ENCODE measurements around the gene NELL1. TPM values are rescaled to one million over a fixed set of nuclear protein-coding genes. Genes with fewer than 3 reads are reported as not detected.

The NELL1 gene
- total RNA-seq, 4 donors from 2014 or later: 0.27 TPM; not detected in 3

- intact Hi-C loops (cut with DNase I; ENCODE audit: low total_unique reads): no loop called here
- in situ Hi-C loops (cut with MboI; ENCODE audit: low pct_ligation_motif_present in 1 of 4, low pct_unique_long_range_greater_than_20kb in 1 of 4, low sequenced_read_pairs in 3 of 4): no loop called here
- Histone ChIP-seq H3K36me3 (no peaks in the 10 kb centered on the region), H3K4me1 (no peaks in the 10 kb centered on the region), H3K4me3 (no peak overlapping the region), H3K9me3 (no peaks in the 10 kb centered on the region), H3K27ac (no peak overlapping the region), H3K27me3 (no peaks in the 10 kb centered on the region)
- WGBS, 2 donors (ENCODE audit: low coverage in 1 of 2): 50 to 70% methylated on average over 1 of the region's 1 CpG
- TF ChIP-seq, protein P1, sequence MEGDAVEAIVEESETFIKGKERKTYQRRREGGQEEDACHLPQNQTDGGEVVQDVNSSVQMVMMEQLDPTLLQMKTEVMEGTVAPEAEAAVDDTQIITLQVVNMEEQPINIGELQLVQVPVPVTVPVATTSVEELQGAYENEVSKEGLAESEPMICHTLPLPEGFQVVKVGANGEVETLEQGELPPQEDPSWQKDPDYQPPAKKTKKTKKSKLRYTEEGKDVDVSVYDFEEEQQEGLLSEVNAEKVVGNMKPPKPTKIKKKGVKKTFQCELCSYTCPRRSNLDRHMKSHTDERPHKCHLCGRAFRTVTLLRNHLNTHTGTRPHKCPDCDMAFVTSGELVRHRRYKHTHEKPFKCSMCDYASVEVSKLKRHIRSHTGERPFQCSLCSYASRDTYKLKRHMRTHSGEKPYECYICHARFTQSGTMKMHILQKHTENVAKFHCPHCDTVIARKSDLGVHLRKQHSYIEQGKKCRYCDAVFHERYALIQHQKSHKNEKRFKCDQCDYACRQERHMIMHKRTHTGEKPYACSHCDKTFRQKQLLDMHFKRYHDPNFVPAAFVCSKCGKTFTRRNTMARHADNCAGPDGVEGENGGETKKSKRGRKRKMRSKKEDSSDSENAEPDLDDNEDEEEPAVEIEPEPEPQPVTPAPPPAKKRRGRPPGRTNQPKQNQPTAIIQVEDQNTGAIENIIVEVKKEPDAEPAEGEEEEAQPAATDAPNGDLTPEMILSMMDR (IDR thresholded peaks at IDR 0.05): no peak
- no peak for TF ChIP-seq POLR2AphosphoS5 (IDR thresholded peaks at IDR 0.05)
- TF ChIP-seq EP300 (IDR thresholded peaks at IDR 0.05; ENCODE audit: low read depth): no peak
- no peak for TF ChIP-seq POLR2A (IDR thresholded peaks at IDR 0.05)
- no peak for DNase-seq
These were observed 101.1 kb downstream of the NELL1 start for GRCh38 chr11:20770414-20770946.

GRCh38 chr11:20771026-20771425, 101.6 kb downstream of the NELL1 start:
- H3K4me3 ChIP-seq: no peak overlapping the region
- no peaks in the 10 kb centered on the region for H3K36me3 ChIP-seq
- H3K27me3 ChIP-seq: no peaks in the 10 kb centered on the region
- H3K27ac ChIP-seq: no peak overlapping the region
- intact Hi-C loops (cut with DNase I; ENCODE audit: low total_unique reads) (no loop called here), in situ Hi-C loops (cut with MboI; ENCODE audit: low pct_ligation_motif_present in 1 of 4, low pct_unique_long_range_greater_than_20kb in 1 of 4, low sequenced_read_pairs in 3 of 4) (no loop called here)
- H3K4me1 ChIP-seq: no peaks in the 10 kb centered on the region
- no peaks in the 10 kb centered on the region for H3K9me3 ChIP-seq
- no peak for DNase-seq
- TF ChIP-seq, protein P1 (IDR thresholded peaks at IDR 0.05): no peak
- TF ChIP-seq POLR2AphosphoS5 (IDR thresholded peaks at IDR 0.05): no peak
- TF ChIP-seq POLR2A (IDR thresholded peaks at IDR 0.05): no peak
- no peak for TF ChIP-seq EP300 (IDR thresholded peaks at IDR 0.05; ENCODE audit: low read depth)

GRCh38 chr11:20771681-20772080, 102.3 kb downstream of the NELL1 start:
- H3K9me3 ChIP-seq: no peaks in the 10 kb centered on the region
- DNase-seq: no peak
- no peaks in the 10 kb centered on the region for H3K36me3 ChIP-seq
- intact Hi-C loops (cut with DNase I; ENCODE audit: low total_unique reads) (no loop called here), in situ Hi-C loops (cut with MboI; ENCODE audit: low pct_ligation_motif_present in 1 of 4, low pct_unique_long_range_greater_than_20kb in 1 of 4, low sequenced_read_pairs in 3 of 4) (no loop called here)
- no peaks in the 10 kb centered on the region for H3K27me3 ChIP-seq
- WGBS, 2 donors (ENCODE audit: low coverage in 1 of 2): 67 to 89% methylated on average over 3 of the region's 3 CpGs
- no peak overlapping the region for H3K4me3 ChIP-seq
- TF ChIP-seq, protein P1 (IDR thresholded peaks at IDR 0.05): no peak
- no peak for TF ChIP-seq POLR2AphosphoS5 (IDR thresholded peaks at IDR 0.05)
- no peak for TF ChIP-seq POLR2A (IDR thresholded peaks at IDR 0.05)
- no peak for TF ChIP-seq EP300 (IDR thresholded peaks at IDR 0.05; ENCODE audit: low read depth)
- H3K4me1 ChIP-seq: no peaks in the 10 kb centered on the region
- H3K27ac ChIP-seq: no peak overlapping the region

- intact Hi-C loops (cut with DNase I; ENCODE audit: low total_unique reads) (no loop called here), in situ Hi-C loops (cut with MboI; ENCODE audit: low pct_ligation_motif_present in 1 of 4, low pct_unique_long_range_greater_than_20kb in 1 of 4, low sequenced_read_pairs in 3 of 4) (no loop called here)
- Histone ChIP-seq H3K27me3 (no peaks in the 10 kb centered on the region), H3K4me3 (no peak overlapping the region), H3K27ac (no peak overlapping the region), H3K4me1 (no peaks in the 10 kb centered on the region), H3K9me3 (no peaks in the 10 kb centered on the region), H3K36me3 (no peaks in the 10 kb centered on the region)
- TF ChIP-seq, protein P1 (IDR thresholded peaks at IDR 0.05): no peak
- TF ChIP-seq EP300 (IDR thresholded peaks at IDR 0.05; ENCODE audit: low read depth) (no peak), POLR2AphosphoS5 (IDR thresholded peaks at IDR 0.05) (no peak), POLR2A (IDR thresholded peaks at IDR 0.05) (no peak)
- no peak for DNase-seq
- WGBS, 2 donors (ENCODE audit: low coverage in 1 of 2): 61 to 66% methylated on average over 2 of the region's 2 CpGs
These were observed 105.9 kb downstream of the NELL1 start for GRCh38 chr11:20775331-20775730.

All from transverse colon (tissue), 4 donors.